ES-I3 (cell line): Measurements from ENCODE around the gene AUTS2.

Experiments
- H3K36me3 ChIP-seq: 2 replicates; pipeline ENCODE4 v1.6.1; 2013; ENCODE audit warnings: mild to moderate bottlenecking, low read length, control low read depth, moderate library complexity; ENCODE audit not compliant: insufficient read depth
- H3K4me1 ChIP-seq: 2 replicates; pipeline ENCODE4 v1.6.1; 2013; ENCODE audit warnings: mild to moderate bottlenecking, control low read depth, low read length; ENCODE audit not compliant: insufficient read depth
- H3K9ac ChIP-seq: 2 replicates; pipeline ENCODE4 v1.6.1; 2013; ENCODE audit warnings: low read depth, mild to moderate bottlenecking, low read length, moderate library complexity
- H3K9me3 ChIP-seq: 2 replicates; pipeline ENCODE4 v1.6.1; 2013; ENCODE audit warnings: mild to moderate bottlenecking, low read length, moderate library complexity; ENCODE audit not compliant: control insufficient read depth, insufficient read depth

The AUTS2 gene

DNA sequence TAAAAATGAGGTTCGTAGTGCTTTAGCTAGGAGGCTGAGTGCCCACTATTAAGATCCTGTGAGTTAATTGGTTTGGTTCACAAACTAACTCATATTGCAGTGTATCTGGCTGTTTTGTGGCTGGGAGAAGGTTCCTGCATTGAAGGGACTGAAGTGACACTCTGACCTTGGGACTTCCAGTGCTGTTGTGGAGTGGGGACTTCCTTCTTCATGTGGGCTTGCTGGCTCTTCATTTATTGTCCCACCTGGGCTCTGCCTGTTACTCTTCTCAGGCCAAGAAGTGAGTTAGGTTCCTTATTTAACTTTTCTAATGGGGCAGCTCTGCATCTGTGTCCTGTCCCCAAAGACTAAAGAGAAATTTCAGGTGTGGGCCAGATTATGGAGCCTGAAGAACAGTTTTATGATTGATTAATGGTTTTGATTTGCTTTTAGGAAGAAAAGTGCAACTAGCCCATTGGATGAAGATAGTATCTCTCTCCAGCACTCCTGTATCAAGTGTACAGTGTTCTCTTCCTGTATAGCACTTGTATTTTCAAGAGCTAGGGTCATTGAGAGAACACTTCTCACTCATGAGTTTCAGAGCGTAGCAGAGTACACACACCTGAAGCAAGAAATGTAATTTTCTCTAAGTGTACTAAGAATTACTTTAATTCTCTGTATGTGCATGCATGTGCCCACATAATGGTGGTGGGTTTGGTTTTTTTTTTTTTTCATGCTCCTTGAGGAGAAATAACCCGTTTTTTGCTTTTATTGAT lies 54.8 kb downstream of the AUTS2 start:
- Histone ChIP-seq H3K9me3 (no peaks in the 10 kb centered on the region), H3K36me3 (no peaks in the 10 kb centered on the region), H3K4me1 (peaks cover 33% of the 10 kb centered on the region)

DNA sequence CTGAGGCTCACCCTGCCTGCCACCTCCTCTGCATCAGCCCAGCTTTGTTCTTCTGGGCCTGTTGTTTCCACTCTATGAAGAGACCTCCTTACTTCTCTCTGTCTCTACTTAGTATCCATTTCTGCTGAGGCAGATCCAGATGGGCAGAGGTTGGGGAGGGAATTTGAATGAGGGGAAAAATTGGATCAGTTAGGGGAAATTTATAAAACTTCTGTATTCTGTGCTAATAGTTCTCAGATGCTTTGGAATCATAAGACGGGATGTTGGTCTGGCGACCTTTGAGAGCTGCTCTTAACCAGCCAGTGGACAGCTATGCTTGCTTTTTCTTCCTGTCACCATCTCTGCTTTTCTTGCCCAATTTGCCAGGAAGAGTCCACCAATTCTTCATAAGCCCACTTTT lies 55.5 kb downstream of the AUTS2 start:
- H3K4me1 ChIP-seq = peaks cover 33% of the 10 kb centered on the region
- H3K36me3 ChIP-seq = no peaks in the 10 kb centered on the region
- no peaks in the 10 kb centered on the region for H3K9me3 ChIP-seq
- H3K9ac ChIP-seq = no peak overlapping the region

More for the DNA sequence above, 54.8 kb downstream of the AUTS2 start:
- no peak overlapping the region for H3K9ac ChIP-seq

DNA sequence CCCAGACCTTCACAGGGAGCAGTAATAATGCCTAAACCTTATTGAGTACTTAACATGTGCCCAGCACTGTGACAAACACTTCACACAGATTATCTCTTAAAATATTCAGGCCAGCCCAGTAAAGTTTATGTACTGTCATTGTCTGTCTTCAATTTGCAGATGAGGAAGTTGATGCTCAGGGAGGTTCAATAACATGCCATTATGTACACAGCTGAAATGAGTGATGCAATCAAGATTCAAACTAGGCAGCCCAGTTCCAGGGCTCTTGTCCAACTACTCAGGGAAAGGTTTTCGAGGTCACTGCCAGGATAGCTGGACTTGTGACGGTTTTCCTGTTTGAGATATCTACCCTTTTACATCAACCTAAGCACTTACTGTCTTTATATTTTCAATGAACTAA lies 56.1 kb downstream of the AUTS2 start:
- Histone ChIP-seq H3K4me1 (peaks cover 33% of the 10 kb centered on the region), H3K9me3 (no peaks in the 10 kb centered on the region), H3K36me3 (no peaks in the 10 kb centered on the region), H3K9ac (no peak overlapping the region)

DNA sequence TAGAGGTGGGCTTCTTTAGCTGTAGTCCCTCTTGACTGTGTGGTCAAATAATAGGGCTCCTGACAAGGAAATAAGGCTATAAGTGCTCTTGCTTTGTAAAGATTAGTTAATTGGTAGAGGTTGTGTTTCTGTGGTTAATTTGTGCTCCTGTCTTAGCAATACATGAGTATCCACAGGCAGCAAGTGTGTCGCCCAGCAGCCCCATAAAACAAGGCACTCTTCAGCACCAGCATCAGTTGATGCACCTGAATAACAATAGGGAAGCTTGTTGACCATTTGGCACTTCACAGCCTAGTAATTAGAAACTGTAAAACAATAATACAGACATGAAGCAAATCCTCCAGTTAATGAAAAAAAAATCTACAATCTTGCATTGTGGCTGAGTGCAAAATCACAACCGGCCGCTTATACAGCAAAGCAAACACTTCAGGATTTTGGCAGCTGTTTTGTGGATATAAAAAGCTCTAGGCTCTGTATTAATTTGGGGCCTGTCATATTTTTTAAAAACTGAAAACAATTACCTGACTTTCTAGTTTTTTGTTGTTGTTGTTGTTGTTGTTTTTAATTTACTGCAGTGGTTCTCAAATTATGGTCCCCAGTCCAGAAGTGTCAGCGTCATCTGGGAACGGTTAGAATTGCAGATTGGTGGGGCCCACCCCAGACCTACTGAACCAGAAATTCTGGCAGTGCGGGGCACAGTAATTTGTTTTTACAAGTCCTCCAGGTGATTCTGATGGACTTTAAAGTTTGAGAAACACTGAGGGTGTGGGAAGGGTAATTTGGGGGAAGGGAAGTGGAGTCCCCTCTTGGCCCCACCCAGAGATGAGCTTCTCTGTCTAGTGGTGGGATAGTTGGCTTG lies 56.8 kb downstream of the AUTS2 start:
- H3K4me1 ChIP-seq = peaks cover 38% of the 10 kb centered on the region

DNA sequence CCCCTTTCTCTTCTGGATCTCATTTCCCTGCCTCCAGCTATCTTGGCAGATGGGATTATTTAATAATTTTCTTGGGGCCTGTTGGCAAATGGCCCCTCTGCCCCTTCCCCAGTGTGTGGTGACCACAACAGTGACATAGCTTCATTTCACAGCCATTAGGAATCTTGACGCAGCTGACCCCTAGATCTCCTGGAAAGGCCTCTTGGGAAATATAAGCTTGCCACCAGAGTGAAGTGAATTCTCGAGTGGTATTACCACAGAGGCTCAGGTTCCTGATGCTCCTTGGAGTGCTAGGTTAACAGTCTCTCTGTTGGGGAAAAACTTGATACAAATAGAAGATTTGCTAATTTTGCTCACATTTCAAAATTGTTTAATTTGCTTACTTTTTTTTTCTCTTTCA lies 57.8 kb downstream of the AUTS2 start:
- H3K36me3 ChIP-seq = no peaks in the 10 kb centered on the region
- no peak overlapping the region for H3K9ac ChIP-seq
- peaks cover 39% of the 10 kb centered on the region for H3K4me1 ChIP-seq

More for the DNA sequence above, 56.8 kb downstream of the AUTS2 start:
- no peaks in the 10 kb centered on the region for H3K9me3 ChIP-seq
- H3K36me3 ChIP-seq = no peaks in the 10 kb centered on the region
- H3K9ac ChIP-seq = no peak overlapping the region

DNA sequence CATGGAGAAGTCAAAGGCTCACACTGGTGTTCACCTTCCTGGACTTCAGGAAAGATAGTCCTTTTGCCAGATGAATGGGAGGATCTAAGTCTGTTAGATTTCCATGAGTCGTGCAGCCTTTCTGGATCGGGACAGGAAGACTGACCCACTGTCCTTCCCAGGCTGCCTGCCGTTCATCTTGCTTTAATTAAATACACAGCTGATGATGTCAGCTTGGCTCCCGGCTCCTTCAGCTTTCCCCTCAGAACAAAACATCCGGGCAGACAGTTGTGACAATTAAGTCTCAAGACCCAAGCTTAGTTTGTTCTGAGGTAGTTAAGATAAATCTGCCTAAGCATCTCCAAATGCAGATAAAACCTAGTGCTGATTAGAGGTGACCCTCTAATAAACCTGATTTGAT lies 58.6 kb downstream of the AUTS2 start:
- Histone ChIP-seq H3K9me3 (no peaks in the 10 kb centered on the region), H3K9ac (no peak overlapping the region), H3K36me3 (no peaks in the 10 kb centered on the region), H3K4me1 (peaks cover 39% of the 10 kb centered on the region)

More for the DNA sequence above, 57.8 kb downstream of the AUTS2 start:
- H3K9me3 ChIP-seq = no peaks in the 10 kb centered on the region

DNA sequence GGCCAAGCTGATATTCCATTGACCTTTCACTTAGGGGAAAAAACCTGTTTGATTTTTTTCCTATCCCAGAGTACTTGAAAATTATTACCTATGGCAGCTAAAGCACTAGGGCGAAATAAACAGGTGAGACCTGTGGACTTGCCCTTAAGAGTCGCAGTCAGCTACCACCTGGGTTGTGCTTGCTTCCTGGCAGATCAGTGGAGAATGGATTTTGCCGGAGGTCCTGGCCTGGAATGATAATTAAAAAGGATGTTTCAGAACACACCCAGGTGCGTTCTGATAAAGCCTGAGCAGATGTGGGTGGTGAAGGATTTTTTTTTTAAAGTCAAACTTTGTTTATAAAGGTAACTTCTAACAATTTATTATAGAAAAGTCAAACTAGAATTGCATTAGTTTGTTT lies 59.1 kb downstream of the AUTS2 start:
- H3K4me1 ChIP-seq = peaks cover 39% of the 10 kb centered on the region
- no peak overlapping the region for H3K9ac ChIP-seq
- H3K36me3 ChIP-seq = no peaks in the 10 kb centered on the region
- no peaks in the 10 kb centered on the region for H3K9me3 ChIP-seq

DNA sequence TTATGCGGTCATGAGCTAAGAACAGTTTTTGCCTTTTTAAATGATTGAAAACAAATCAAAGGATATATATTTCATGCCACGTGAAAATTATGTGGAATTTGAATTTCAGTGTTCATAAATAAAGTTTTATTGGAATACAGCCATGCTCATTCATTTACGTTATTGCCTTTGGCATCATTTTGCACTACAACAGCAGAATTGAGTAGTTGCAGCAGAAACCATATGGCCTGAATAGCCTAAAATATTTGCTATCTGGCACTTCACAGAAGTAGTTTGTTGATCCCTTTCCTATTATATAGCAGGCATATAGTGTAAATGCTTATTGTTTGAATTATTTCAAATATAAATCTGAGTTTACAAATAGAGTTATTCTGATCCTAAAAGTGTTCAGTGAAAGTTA lies 59.7 kb downstream of the AUTS2 start:
- H3K36me3 ChIP-seq = no peaks in the 10 kb centered on the region
- no peak overlapping the region for H3K9ac ChIP-seq
- peaks cover 39% of the 10 kb centered on the region for H3K4me1 ChIP-seq
- no peaks in the 10 kb centered on the region for H3K9me3 ChIP-seq

DNA sequence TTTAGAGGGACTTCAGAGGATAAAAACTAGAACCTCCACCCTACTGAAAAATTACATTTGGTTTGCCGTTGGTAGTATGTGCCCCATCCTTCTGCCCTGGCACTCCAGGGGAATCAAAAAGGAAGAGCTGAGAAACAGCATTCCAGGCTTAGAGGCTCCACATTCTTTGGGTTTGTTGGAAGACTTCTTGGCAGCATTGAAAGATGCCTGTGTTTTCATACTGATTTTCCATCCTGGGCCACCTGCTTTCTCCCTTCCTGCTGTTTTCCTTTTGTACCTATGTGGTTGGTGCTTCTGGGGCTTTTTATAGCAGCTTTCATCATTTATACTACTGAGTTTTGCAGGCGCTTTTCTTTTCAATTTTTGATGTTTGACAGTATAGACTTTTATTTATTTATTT lies 61.7 kb downstream of the AUTS2 start:
- peaks cover 27% of the 10 kb centered on the region for H3K4me1 ChIP-seq
- H3K9ac ChIP-seq = no peak overlapping the region
- H3K9me3 ChIP-seq = no peaks in the 10 kb centered on the region
- no peaks in the 10 kb centered on the region for H3K36me3 ChIP-seq

DNA sequence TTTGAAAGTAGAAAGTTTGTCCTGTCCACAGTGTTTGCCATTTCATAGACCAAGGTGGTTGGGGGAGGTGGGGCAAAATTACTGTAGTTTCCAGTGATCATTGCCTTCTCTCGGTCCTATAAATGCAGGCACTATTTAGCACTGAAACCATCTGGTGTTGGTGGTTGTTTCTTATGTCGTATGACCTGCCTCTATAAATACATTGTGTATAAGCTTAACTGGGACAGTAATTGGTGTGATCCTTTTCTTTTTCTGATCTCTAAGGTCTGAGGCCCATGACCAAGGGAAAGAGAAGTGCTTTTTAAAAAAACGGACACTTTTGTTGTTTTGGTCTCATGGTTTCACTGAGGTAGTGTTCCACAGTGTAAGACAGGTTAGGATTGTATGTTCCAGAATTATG lies 63.1 kb downstream of the AUTS2 start:
- Histone ChIP-seq H3K9me3 (no peaks in the 10 kb centered on the region), H3K4me1 (peaks cover 18% of the 10 kb centered on the region), H3K36me3 (no peaks in the 10 kb centered on the region), H3K9ac (no peak overlapping the region)

DNA sequence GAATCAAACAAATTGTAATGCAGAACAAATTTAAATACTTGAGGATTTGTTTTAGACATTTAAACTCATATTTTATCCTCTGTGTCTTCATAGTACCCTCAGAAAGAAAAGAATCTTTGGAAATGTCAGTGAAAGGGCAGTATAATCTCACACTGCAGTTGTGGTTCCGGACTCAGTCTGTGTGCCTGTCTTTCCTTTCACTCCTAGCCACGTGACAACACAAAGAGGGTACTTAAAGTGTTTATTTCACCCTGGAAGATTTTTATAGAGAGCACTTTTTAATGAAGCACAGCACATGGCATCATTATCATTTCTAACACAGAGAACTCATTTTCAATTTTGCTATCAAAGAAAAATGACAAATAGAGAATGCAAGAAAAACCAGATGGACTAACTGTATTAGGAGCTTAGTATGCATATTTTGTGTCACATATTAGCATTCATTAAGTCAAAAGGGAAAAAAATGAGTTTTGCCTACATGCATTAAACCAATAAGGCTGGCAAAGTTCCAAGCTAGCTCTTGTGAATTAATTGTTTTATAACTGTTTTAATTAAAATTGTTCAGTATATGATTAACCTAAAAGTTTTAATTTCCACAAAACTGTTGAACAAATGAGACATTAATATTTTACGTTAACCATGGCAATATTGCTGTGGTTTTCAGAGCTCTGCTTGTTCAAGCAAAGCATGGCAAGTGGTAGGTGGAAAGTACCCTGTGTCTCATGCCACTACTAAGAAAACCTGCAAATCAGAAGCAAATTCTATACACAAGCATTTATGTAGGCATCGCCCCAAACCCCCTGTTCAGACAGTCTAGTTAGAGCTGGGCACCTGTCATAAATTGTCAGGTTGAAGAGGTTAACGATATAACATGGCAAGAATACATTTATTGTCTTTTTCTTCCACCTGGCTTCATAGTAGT lies 65.9 kb downstream of the AUTS2 start:
- peaks cover 6% of the 10 kb centered on the region for H3K4me1 ChIP-seq
- no peaks in the 10 kb centered on the region for H3K36me3 ChIP-seq
- H3K9ac ChIP-seq = no peak overlapping the region
- H3K9me3 ChIP-seq = no peaks in the 10 kb centered on the region

DNA sequence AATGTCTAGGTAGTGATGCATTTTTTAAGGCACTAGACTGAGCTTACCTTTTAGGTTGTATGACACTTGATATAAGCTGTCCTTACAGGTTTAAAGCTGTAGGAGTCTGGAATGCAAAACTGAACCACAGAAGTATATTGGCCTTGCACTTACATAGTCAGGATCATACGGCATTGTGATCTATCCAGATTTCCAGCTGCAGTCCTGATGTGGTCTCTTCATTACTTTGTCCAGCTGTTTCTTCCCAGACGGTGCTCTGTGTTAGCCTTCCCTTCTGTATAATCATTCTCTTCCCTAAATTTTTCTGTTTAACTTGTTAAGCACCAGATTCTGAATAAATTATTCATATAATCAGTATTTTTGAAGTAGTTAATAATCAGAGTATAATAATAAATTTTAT lies 67.1 kb downstream of the AUTS2 start:
- Histone ChIP-seq H3K4me1 (no peaks in the 10 kb centered on the region), H3K9me3 (no peaks in the 10 kb centered on the region), H3K36me3 (no peaks in the 10 kb centered on the region), H3K9ac (no peak overlapping the region)

DNA sequence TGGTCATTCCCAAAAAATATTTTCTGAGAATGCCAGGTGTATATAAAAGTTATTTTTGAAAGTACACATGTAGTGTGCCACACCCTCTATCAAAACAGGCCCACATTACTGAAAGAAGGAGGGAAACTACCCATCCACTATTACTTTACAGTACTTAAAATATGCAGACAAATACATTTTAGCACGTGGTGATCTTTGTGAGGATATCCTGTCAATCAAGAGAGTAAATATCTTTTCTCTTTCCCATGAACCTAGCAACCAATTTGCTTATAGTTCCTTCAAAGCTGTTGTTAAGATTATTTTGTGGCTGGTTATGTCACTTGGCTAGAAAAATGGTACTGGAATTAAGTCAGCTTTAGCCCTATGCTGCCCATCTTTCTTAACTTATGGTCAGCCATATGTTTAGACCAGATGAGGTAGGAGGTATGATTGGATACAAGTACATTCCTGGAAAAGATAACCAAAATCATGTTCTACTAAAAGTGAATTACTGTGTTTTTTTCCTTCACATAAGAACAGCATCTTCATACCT lies 70.1 kb downstream of the AUTS2 start:
- Histone ChIP-seq H3K9ac (no peak overlapping the region), H3K4me1 (no peaks in the 10 kb centered on the region), H3K9me3 (no peaks in the 10 kb centered on the region), H3K36me3 (no peaks in the 10 kb centered on the region)

DNA sequence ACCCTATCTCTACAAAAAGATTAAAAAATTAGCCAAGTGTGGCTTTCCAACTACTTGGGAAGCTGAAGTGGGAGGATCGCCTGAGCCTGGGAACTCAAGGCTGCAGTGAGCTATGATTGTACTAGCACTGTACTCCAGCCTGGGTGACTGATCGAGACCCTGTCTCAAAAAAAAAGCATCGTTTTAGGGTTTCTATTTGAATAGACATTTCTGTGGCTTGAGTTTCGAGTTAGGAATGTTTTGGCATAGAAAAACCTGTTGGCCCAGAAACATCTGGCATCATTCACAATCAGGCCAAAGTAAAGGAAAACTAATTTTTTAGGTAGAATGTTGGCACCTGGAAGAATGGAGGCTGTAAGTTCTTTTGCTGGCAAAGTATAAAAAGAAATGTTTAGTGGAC lies 72.4 kb downstream of the AUTS2 start:
- no peaks in the 10 kb centered on the region for H3K36me3 ChIP-seq
- no peak overlapping the region for H3K9ac ChIP-seq
- no peaks in the 10 kb centered on the region for H3K4me1 ChIP-seq
- no peaks in the 10 kb centered on the region for H3K9me3 ChIP-seq
